HFFc6 (cell line): ENCODE results near the gene CDC73. TPM values are rescaled to one million over a fixed set of nuclear protein-coding genes. Genes with fewer than 3 reads are reported as not detected.

Experiments used
- DNase-seq: peaks from one replicate; pipeline ENCODE4 v3.0.0-alpha.2; 2018
- H3K27ac Mint-ChIP-seq: 2 replicates; pipeline ENCODE4 v1.8.0; 2020; ENCODE audit warnings: mild to moderate bottlenecking, mixed read lengths
- H3K27me3 Mint-ChIP-seq: 2 replicates; pipeline ENCODE4 v1.8.0; 2021; ENCODE audit warnings: mild to moderate bottlenecking, moderate library complexity, mixed read lengths; ENCODE audit not compliant: insufficient read depth
- H3K36me3 Mint-ChIP-seq: 2 replicates; pipeline ENCODE4 v1.8.0; 2021; ENCODE audit warnings: low read depth, mixed read lengths
- H3K4me1 Mint-ChIP-seq: 2 replicates; pipeline ENCODE4 v1.8.0; 2020; ENCODE audit warnings: low read depth, mixed read lengths
- H3K4me3 Mint-ChIP-seq: 2 replicates; pipeline ENCODE4 v1.8.0; 2020; ENCODE audit warnings: mild to moderate bottlenecking, moderate library complexity, mixed read lengths
- H3K9me3 Mint-ChIP-seq: 2 replicates; pipeline ENCODE4 v1.8.0; 2020; ENCODE audit warnings: mild to moderate bottlenecking, mixed read lengths
- long read RNA-seq: library from polyadenylated mRNA; unstranded; transcript quantifications from one replicate; pipeline ENCODE4 v2.0.0, GENCODE V29; 2019
- total RNA-seq, 6 experiments: library from RNA; stranded (reverse); fragmentation: NEBNext Ultra II Directional; extraction: Animal tissue kit (Norgen Biotek cat#: 25700); gene quantifications; 2 replicates in 1 of 6; 3 replicates in 5 of 6; pipeline ENCODE4 v1.2.3, GENCODE V29; 2021
- TF ChIP-seq, protein P1 (sequence below): fragments of 200-600 bp; sonication (generic); IDR thresholded peaks from 2 replicates; pipeline ENCODE4 v1.5.0; 2021; ENCODE audit warnings: antibody characterized with exemption, mild to moderate bottlenecking

The CDC73 gene
- total RNA-seq: 10 to 100 TPM; 62.8 to 71.6 (median 65.2) TPM
- long read RNA-seq, full-length matches to known transcripts: 26 of 71 reads
- long read RNA-seq, partial matches to known transcripts: 37 of 71 reads
- long read RNA-seq, other reads (novel, unspliced or antisense): 8 of 71 reads

DNA sequence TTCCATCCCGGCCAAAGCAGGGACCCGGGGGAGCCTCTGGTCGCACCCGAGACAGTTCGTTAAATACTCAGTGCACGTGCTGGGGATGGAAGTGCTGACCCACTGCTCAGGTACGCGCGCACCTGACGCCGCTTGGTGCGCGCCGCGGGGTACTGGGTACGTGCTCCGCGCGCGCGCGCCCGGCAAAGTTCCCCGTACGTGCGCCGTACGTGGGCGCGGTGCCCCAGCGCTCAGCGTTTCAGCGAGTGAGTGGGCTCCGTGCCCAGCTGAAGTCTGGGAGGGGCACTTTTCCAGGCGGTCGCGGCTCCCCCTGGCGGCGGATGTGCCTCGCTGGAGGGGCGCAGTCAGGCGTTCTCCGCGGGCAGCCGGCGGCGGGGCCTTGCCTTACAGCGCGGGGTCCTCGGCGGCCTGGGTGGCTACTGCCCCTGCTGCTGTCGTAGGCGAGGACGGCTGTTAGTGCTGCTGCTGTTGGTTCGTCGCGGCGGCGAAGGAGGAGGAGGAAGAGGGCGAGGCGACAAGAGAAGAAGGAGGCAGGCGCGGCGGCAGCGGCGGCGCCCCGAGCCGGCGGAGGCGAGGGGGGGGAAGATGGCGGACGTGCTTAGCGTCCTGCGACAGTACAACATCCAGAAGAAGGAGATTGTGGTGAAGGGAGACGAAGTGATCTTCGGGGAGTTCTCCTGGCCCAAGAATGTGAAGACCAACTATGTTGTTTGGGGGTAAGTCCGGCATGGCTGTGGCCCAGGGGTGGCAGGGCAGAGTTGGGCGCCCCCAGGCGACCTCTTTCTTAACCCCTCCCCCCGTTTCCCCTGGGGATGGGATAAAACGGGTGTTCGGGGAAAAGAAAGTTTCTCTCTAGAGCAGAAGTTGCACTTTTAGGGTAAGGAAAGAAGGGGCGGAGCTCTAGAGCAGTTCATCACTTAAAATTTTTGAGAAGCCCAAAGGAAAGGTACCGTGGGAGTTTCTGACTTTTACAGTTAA lies at the start of gene CDC73:
CDC73 (plus strand) TSS at position 416 of the 978 bp plus-strand sequence; CDS start at position 586, 170 bp downstream.
- Mint-ChIP-seq H3K36me3 (peaks cover 12% of the 10 kb centered on the region), H3K4me1 (peaks cover 30% of the 10 kb centered on the region), H3K27me3 (peaks cover 2% of the 10 kb centered on the region), H3K9me3 (no peaks in the 10 kb centered on the region), H3K27ac (peak within 1 kb of the TSS; percentile 99), H3K4me3 (peak within 1 kb of the TSS; percentile 97)
- TF ChIP-seq, protein P1, sequence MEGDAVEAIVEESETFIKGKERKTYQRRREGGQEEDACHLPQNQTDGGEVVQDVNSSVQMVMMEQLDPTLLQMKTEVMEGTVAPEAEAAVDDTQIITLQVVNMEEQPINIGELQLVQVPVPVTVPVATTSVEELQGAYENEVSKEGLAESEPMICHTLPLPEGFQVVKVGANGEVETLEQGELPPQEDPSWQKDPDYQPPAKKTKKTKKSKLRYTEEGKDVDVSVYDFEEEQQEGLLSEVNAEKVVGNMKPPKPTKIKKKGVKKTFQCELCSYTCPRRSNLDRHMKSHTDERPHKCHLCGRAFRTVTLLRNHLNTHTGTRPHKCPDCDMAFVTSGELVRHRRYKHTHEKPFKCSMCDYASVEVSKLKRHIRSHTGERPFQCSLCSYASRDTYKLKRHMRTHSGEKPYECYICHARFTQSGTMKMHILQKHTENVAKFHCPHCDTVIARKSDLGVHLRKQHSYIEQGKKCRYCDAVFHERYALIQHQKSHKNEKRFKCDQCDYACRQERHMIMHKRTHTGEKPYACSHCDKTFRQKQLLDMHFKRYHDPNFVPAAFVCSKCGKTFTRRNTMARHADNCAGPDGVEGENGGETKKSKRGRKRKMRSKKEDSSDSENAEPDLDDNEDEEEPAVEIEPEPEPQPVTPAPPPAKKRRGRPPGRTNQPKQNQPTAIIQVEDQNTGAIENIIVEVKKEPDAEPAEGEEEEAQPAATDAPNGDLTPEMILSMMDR: peak; percentile 97
- DNase-seq: peak; percentile 97

DNA sequence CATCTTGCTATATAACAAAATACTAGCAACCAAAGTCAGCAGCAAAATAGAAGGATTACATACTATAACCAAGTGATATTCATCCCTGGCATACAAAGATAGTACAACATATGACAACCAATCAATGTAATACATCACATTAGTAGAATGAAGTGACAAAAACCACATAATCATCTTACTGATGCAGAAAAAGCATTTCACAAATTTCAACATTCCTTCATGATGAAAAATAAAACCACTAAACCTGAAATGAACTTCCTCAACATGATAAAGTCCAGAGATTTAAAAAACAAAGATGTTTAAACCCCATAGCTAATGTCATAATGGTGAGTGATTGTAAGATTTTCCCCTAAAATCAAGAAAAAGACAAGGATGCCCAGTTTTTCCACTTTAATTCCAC lies 43.8 kb upstream of the CDC73 start:
- no peak overlapping the region for H3K4me3 Mint-ChIP-seq
- no peak for DNase-seq
- no peaks in the 10 kb centered on the region for H3K27me3 Mint-ChIP-seq
- H3K4me1 Mint-ChIP-seq: peaks cover 8% of the 10 kb centered on the region
- TF ChIP-seq, protein P1: no peak
- no peak overlapping the region for H3K27ac Mint-ChIP-seq
- peaks cover 9% of the 10 kb centered on the region for H3K9me3 Mint-ChIP-seq
- H3K36me3 Mint-ChIP-seq: peaks cover 30% of the 10 kb centered on the region

DNA sequence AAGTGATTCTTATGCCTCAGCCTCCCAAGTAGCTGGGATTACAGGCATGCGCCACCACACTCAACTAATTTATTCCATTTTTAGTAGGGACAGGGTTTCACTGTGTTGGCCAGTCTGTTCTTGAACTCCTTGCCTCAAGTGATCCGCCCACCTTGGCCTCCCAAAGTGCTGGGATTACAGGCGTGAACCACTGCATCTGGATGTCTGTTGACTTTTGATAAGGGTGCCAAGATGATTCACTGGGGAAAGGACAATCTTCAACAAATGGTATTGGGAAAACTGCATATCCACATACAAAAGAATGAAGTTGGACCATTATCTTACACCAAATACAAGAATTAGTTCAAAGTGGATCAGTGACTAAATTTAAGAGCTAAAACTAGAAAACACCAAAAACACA lies 42.6 kb upstream of the CDC73 start:
- H3K9me3 Mint-ChIP-seq: peaks cover 9% of the 10 kb centered on the region
- H3K27ac Mint-ChIP-seq: no peak overlapping the region
- no peak overlapping the region for H3K4me3 Mint-ChIP-seq
- H3K36me3 Mint-ChIP-seq: peaks cover 32% of the 10 kb centered on the region
- peaks cover 8% of the 10 kb centered on the region for H3K4me1 Mint-ChIP-seq
- no peaks in the 10 kb centered on the region for H3K27me3 Mint-ChIP-seq
- DNase-seq: no peak
- TF ChIP-seq, protein P1: no peak

DNA sequence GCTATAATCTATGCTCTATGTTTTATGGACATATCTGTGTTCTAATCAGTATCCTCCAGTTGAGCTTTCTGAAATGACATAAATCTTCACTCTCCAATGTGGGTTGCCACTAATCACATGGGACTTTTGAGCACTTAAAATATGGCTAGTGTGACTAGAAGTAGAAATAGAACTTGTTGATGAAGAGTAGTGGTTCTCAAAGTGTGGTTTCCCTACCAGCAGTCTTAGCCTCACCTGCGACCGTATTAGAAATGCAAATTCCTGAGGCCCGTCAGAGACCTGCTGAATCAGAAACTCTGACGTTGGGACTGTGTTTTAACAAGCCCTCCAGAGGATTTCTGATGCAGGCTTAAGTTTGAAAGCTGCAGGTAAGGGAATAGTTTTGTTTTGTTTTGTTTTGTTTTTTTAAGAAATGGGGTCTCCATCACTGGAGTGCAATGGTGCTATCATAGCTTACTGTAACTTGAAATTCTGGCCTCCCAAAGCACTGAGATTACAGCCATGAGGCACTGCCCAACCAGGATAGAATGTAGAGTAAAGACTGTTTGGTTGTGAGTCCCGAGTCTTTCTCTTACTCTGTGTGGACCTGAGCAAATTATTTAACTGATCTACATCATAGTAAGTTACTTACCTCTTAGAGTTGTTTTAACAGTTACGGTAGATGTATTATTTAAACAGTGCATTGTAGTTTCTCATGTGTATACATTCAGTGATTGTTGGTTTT lies 38.3 kb upstream of the CDC73 start:
- Mint-ChIP-seq H3K4me1 (no peaks in the 10 kb centered on the region), H3K9me3 (no peaks in the 10 kb centered on the region), H3K4me3 (no peak overlapping the region), H3K36me3 (peaks cover 20% of the 10 kb centered on the region), H3K27ac (no peak overlapping the region), H3K27me3 (no peaks in the 10 kb centered on the region)
- DNase-seq: no peak
- TF ChIP-seq, protein P1: no peak

DNA sequence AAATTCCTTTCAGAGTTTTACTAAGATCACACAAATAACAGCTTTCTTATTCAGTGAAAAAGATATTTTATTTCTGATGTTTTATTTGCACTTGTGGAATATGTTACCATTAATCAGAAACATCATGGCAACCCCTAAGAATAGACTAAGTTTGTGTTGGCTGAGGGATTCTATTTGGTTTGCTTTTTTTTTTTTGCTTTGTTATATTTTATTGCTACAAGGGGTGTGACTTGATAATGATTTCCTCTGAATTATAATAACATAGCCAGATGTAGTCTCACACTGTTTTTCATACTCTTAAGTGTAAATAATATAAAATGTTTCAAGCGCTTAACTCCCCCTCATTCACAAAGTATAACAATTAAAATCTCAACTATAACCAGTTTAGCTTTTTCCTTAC lies 36.6 kb upstream of the CDC73 start:
- peaks cover 16% of the 10 kb centered on the region; the same call in 1 of the 2 replicates for H3K36me3 Mint-ChIP-seq
- H3K9me3 Mint-ChIP-seq: no peaks in the 10 kb centered on the region
- H3K4me3 Mint-ChIP-seq: no peak overlapping the region
- H3K4me1 Mint-ChIP-seq: no peaks in the 10 kb centered on the region
- H3K27me3 Mint-ChIP-seq: no peaks in the 10 kb centered on the region
- TF ChIP-seq, protein P1: no peak
- no peak overlapping the region for H3K27ac Mint-ChIP-seq
- no peak for DNase-seq
